Stomach (tissue), 9 donors: Measurements from ENCODE around the gene SCN4A. TPM values are rescaled to one million over a fixed set of nuclear protein-coding genes. Genes with fewer than 3 reads are reported as not detected.

Experiments
- DNase-seq, 2 donors: peaks; one replicate each; pipeline versions ENCODE4 v3.0.0 to v3.0.0-alpha.2; 2013 to 2019
- H3K27ac ChIP-seq, 5 donors: fragments of 200-600 bp in 4 of 5; sonication (generic) in 4 of 5; one replicate each; pipeline ENCODE4 v1.5.1; 2013 to 2019; ENCODE audit warnings: mild to moderate bottlenecking in 1 of 5, moderate library complexity in 1 of 5
- H3K27me3 ChIP-seq, 3 donors: fragments of 200-600 bp; sonication (generic); one replicate each; pipeline ENCODE4 v1.5.1; 2017 to 2019; ENCODE audit warnings: mixed run types in 1 of 3
- H3K36me3 ChIP-seq, 4 donors: fragments of 200-600 bp; sonication (generic); 1 replicate in 3 of 4; 2 replicates in 1 of 4; pipeline ENCODE4 v1.5.1; 2016 to 2019
- H3K4me1 ChIP-seq, 4 donors: fragments of 200-600 bp; sonication (generic); one replicate each; pipeline ENCODE4 v1.5.1; 2016 to 2019
- H3K4me3 ChIP-seq, 4 donors: fragments of 200-600 bp; sonication (generic) in 3 of 4; one replicate each; pipeline ENCODE4 v1.5.1; 2016 to 2019; ENCODE audit warnings: mild to moderate bottlenecking in 1 of 4
- H3K9me3 ChIP-seq, 4 donors: fragments of 200-600 bp; sonication (generic); one replicate each; pipeline ENCODE4 v1.5.1; 2016 to 2019
- EP300 ChIP-seq: sonication (generic); formaldehyde crosslinking; IDR thresholded peaks from one replicate; pipeline ENCODE4 v1.6.1; 2017; ENCODE audit warnings: antibody characterized with exemption
- POLR2A ChIP-seq, 4 donors: fragments of 450-650 bp; IDR thresholded peaks; one replicate each; pipeline ENCODE4 v1.6.1; 2016; ENCODE audit warnings: antibody characterized with exemption in 4 of 4, control low read depth in 2 of 4, mild to moderate bottlenecking in 1 of 4, moderate library complexity in 1 of 4
- POLR2AphosphoS5 ChIP-seq, 3 donors: sonication (generic); formaldehyde crosslinking; IDR thresholded peaks; one replicate each; pipeline ENCODE4 v1.6.1; 2016; ENCODE audit warnings: antibody characterized with exemption in 3 of 3
- WGBS, 5 donors: extraction: QIAGEN DNeasy Blood & Tissue Kit in 3 of 5; methylation state at CpG; one replicate each; pipeline versions ENCODE4 v1.1.5 to v1.1.7; 2013 to 2018; 5-methylcytosine and 5-hydroxymethylcytosine counted together
- intact Hi-C: fragments of 100-400 bp; cut with DNase I; formaldehyde crosslinking; loops from one replicate; pipeline ENCODE4 v1.15.1; 2023; ENCODE audit warnings: low total_unique reads
- polyA plus RNA-seq, 3 donors: library from polyadenylated mRNA; stranded (reverse); fragments of 200-250 nt; gene quantifications; one replicate each; pipeline ENCODE4 v1.2.3, GENCODE V29; 2013
- total RNA-seq, 5 donors: library from RNA; depleted of rRNA; stranded (reverse); fragments of >200 nt; gene quantifications; one replicate each; pipeline versions ENCODE4 v1.1.0 to v1.2.3, GENCODE V29; 2014 to 2016
- TF ChIP-seq, protein P1 (sequence below), 7 experiments: fragments of 450-650 bp in 4 of 7; fragments of 200-600 bp in 3 of 7; sonication (generic) in 3 of 7; IDR thresholded peaks; one replicate each; pipeline ENCODE4 v1.5.1; 2016 to 2019; ENCODE audit warnings: antibody characterized with exemption in 7 of 7, control low read depth in 2 of 7, mild to moderate bottlenecking in 1 of 7
- donor health status: healthy with polysubstance abuse.
- donor health status: Bipolar disorder and iron deficiency.
- donor health status: healthy.

Gene SCN4A
- total and polyA plus RNA-seq, 8 donors = 0.05 to 2.7 (median 0.74) TPM; not detected in 2

DNA sequence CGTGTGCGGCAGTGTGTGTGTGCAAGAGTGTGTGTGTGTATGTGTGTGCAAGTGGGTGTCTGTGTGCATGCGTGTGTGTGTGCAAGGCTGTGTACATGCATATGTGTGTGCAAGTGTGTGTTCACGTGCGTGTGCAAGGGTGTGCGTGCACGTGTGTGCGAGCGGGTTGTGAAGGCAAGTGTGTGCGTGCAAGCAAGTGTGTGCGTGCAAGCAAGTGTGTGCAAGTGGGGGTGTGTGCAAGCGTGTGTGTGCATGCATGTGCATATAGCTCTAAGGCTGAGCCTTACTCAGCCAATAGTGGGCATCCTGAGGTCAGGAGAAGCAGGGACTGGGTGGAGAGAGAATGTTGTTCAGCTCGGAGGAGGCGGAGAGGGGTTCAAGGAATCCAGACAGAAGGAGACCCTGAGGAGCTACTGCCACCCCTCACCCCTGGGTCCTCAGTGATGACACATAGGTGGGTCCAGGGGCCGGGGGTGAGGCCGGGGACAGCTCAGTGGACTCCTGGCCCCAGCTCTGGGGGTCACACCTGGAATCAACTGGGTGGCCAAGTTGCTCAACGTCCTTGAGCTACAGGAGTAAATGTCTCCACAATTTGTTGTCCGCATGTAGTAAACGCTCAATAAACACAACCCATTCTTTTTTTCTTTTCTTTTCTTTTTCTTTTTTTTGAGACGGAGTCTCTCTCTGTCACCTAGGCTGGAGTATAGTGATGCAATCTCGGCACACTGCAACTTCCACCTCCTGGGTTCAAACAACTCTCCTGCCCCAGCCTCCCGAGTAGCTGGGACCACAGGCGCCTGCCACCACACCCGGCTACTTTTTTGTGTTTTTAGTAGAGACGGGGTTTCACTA is 27.2 kb upstream of the SCN4A start:
- Histone ChIP-seq H3K9me3 (no peaks in the 10 kb centered on the region), H3K4me1 (peaks cover 16 to 27% (median 21%) of the 10 kb centered on the region in 4 donors), H3K36me3 (peaks cover 0 to 16% (median 4%) of the 10 kb centered on the region in 4 donors), H3K27ac (no peak overlapping the region), H3K4me3 (no peak overlapping the region), H3K27me3 (peaks cover 0 to 52% (median 19%) of the 10 kb centered on the region in 3 donors)
- no peak for DNase-seq
- WGBS, 5 donors = 84 to 87% (median 86%) methylated on average over 24 to 25 of the region's 25 CpGs
- TF ChIP-seq EP300 = no peak
- no peak for TF ChIP-seq POLR2AphosphoS5 (IDR thresholded peaks at IDR 0.05)
- TF ChIP-seq POLR2A (IDR thresholded peaks at IDR 0.05) = no peak
- TF ChIP-seq, protein P1, sequence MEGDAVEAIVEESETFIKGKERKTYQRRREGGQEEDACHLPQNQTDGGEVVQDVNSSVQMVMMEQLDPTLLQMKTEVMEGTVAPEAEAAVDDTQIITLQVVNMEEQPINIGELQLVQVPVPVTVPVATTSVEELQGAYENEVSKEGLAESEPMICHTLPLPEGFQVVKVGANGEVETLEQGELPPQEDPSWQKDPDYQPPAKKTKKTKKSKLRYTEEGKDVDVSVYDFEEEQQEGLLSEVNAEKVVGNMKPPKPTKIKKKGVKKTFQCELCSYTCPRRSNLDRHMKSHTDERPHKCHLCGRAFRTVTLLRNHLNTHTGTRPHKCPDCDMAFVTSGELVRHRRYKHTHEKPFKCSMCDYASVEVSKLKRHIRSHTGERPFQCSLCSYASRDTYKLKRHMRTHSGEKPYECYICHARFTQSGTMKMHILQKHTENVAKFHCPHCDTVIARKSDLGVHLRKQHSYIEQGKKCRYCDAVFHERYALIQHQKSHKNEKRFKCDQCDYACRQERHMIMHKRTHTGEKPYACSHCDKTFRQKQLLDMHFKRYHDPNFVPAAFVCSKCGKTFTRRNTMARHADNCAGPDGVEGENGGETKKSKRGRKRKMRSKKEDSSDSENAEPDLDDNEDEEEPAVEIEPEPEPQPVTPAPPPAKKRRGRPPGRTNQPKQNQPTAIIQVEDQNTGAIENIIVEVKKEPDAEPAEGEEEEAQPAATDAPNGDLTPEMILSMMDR (IDR thresholded peaks at IDR 0.05) = no peak
- intact Hi-C loops = no loop called here

DNA sequence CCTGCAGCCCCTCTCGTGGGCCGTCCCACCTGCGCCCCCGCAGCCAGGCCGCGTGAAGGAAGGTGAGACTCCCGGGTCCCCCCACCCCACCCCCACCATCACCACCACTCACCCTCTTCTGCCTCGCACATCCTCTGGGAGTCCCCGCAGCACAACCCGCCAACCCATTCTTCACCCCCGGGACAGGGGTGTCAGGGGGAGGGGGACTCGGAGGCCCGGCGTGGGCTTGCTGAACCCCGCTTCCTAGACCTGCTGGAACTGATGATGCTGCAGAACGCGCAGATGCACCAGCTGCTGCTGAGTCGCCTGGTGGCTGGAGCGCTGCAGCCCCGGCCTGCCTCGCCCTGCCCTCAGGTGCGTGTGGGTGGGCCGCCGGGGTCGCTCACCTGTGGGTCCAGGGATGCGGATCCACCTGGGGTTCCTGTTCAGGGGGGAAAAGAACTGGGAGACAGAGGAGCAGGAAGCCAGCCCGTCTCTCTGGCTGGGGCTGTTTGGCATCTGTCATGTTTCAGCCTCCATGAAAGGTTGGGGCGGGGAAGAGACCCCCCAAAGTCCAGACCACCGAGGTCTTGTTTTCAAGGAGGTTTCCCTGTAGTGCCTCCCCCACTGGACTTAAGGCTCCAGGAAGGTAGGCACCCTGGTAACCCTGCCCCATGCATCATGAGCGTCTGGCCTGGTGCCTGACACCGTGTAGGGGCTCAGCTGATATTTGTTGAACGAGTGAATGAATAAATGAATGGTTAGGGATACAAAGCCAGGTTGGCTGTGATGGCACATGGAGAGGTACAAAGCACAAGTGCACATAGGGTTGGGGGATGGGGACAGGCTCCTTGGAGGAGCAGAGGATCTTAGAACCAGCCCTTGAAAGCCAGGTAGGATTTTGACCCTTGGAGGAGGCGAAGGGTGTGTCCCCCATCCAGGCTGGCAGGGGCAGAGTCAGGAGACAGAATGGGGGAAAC is 26.3 kb upstream of the SCN4A start:
- intact Hi-C loops = no loop called here
- peaks cover 0 to 52% (median 19%) of the 10 kb centered on the region in 3 donors for H3K27me3 ChIP-seq
- H3K4me1 ChIP-seq = peaks cover 16 to 27% (median 21%) of the 10 kb centered on the region in 4 donors
- H3K9me3 ChIP-seq = no peaks in the 10 kb centered on the region
- no peak for DNase-seq
- H3K27ac ChIP-seq = peak overlapping the region in 1 of 5 donors; percentile 31
- 23 to 44% (median 27%) methylated on average over 16 to 33 of the region's 33 CpGs for WGBS, 5 donors
- TF ChIP-seq POLR2AphosphoS5 (IDR thresholded peaks at IDR 0.05) (no peak), EP300 (no peak)
- TF ChIP-seq, protein P1 (IDR thresholded peaks at IDR 0.05) = no peak
- H3K4me3 ChIP-seq = peak overlapping the region; percentile 50 to 68 (median 60)
- peaks cover 0 to 13% (median 4%) of the 10 kb centered on the region in 4 donors for H3K36me3 ChIP-seq

DNA sequence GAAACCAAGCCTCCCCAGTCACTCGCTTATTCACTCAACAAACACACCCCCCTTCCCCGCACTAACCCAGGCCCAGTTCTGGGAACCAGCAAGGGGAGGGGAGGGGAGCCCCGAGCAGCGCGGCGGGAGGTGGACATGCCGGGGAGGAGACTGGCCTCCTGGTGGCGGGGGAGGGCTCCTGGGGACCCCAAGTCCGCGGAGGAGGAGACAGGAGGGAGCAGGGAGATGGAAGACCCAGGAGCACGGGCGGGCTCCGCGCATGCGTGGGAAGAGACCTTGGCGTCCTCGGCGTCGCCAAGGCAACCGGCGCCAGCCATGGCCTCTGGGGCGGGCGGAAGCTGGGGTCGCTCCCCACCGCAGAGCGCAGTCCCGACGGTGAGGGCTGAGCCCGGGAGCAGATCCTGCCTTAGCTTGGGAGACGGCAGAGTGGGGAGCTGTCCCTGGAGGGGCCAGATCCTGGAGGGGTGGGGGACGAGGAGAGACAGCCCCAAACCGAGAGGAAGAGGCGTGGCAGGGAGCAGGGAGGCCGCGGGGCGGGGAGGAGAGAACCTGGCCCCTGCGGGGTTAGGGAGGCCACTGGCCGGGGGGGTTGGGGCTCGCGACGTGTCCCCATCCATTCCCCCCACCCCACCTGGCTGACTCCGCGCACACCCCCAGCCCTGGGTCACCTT is 25.5 kb upstream of the SCN4A start, which contains the start of gene PRR29:
Gene PRR29 (plus strand): TSS at position 302 of the 671 bp plus-strand sequence. CDS start 14 bp downstream, at position 316.
- peak; percentile 74 to 95 for DNase-seq
- no peak for TF ChIP-seq EP300
- TF ChIP-seq, protein P1 (IDR thresholded peaks at IDR 0.05) = no peak
- no peak for TF ChIP-seq POLR2A (IDR thresholded peaks at IDR 0.05)
- no peak for TF ChIP-seq POLR2AphosphoS5 (IDR thresholded peaks at IDR 0.05)
- Histone ChIP-seq H3K9me3 (no peaks in the 10 kb centered on the region), H3K4me3 (peak within 1 kb of the TSS; percentile 50 to 68 (median 60)), H3K27me3 (peaks cover 0 to 55% (median 19%) of the 10 kb centered on the region in 3 donors), H3K36me3 (peaks cover 0 to 8% (median 2%) of the 10 kb centered on the region in 4 donors), H3K27ac (peak within 1 kb of the TSS in 4 of 5 donors; percentile 5 to 42 (median 31)), H3K4me1 (peaks cover 16 to 27% (median 21%) of the 10 kb centered on the region in 4 donors)
- WGBS, 5 donors = 0 to 3% (median 1%) methylated on average over 28 to 43 of the region's 43 CpGs
- intact Hi-C loops = no loop called here
